Choroid plexus epithelial cell (primary cell): ENCODE measurements around the gene GATA6.

Experiments used
- DNase-seq: peaks from one replicate; pipeline ENCODE4 v3.0.0-alpha.2; 2010; ENCODE audit warnings: low read depth
- H3K4me3 ChIP-seq: 2 replicates; pipeline ENCODE4 v1.5.1; 2011; ENCODE audit warnings: low read depth, mild to moderate bottlenecking, control low read depth, low read length, moderate library complexity
- TF ChIP-seq, protein P1 (sequence below): conservative IDR thresholded peaks from 2 replicates; pipeline ENCODE4 v1.5.1; 2011; ENCODE audit warnings: low read depth, mild to moderate bottlenecking, control low read depth, inconsistent platforms, low read length, moderate library complexity

The GATA6 gene

DNA sequence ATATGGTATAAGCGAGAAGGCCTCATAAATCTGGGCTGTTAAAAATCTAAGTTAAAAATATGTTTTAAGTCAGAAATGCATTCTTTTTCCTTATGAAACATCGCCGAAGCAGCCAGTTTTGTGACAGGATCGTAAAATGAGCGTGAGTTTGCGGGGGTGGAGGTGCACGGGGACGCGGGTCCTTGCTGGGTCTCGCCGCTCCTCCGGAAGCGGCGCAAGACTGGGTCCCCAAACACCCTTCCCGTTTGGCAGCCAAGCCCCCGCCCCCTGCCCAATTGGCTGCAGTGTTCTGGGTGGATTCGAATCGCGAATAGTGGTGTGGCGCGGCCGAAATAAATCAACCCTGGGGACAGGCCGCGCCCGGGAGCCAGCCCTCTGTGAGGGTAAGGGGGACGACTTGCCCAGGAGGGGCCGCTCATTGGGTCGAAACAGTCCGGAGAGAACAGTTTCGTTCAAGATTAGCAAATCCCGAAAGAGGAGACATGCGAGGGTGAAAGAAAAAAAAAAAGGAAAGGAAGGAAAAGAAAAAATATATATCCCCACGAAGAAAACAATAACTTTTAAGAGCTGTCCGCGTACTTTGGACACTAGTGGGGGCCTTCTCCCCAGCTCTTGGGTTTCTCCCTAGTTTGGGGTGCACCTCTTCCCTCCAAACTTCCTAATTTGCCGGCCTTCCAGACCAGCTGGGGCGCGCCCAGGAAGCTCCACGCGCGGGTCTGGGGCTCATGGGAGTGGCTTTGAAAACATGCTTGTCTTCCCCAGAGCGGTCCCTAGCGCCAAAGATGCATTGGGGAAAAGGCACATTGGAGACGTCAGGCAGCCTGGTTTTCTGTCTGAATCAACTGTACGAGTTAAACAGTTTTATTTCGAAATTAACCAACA is 3.1 kb upstream of the GATA6 start:
- H3K4me3 ChIP-seq, result peak overlapping the region; percentile 90
- TF ChIP-seq, protein P1, sequence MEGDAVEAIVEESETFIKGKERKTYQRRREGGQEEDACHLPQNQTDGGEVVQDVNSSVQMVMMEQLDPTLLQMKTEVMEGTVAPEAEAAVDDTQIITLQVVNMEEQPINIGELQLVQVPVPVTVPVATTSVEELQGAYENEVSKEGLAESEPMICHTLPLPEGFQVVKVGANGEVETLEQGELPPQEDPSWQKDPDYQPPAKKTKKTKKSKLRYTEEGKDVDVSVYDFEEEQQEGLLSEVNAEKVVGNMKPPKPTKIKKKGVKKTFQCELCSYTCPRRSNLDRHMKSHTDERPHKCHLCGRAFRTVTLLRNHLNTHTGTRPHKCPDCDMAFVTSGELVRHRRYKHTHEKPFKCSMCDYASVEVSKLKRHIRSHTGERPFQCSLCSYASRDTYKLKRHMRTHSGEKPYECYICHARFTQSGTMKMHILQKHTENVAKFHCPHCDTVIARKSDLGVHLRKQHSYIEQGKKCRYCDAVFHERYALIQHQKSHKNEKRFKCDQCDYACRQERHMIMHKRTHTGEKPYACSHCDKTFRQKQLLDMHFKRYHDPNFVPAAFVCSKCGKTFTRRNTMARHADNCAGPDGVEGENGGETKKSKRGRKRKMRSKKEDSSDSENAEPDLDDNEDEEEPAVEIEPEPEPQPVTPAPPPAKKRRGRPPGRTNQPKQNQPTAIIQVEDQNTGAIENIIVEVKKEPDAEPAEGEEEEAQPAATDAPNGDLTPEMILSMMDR, result peak; percentile 22

DNA sequence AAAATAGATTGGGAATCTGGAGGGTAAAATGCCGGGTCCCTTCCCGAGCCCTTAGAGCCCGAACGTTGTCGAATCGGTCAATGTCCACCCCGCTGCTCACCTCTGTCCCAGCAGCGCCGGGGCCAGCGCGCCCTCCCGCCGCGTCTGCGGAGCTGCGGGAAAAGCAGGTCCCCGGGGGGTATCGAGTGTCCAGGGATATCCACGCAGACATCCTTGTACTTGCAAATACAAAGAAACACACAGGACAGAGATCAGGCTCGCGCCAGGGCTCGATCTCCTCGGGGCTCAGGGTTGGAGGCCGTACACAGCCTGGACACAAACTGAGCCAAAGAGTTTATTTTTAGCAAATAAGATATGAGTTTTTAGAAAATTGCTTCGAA is 2.3 kb upstream of the GATA6 start:
- TF ChIP-seq, protein P1, result no peak
- H3K4me3 ChIP-seq, result peak overlapping the region; percentile 90
- DNase-seq, result no peak

More for the DNA sequence above, 3.1 kb upstream of the GATA6 start:
- no peak for DNase-seq

DNA sequence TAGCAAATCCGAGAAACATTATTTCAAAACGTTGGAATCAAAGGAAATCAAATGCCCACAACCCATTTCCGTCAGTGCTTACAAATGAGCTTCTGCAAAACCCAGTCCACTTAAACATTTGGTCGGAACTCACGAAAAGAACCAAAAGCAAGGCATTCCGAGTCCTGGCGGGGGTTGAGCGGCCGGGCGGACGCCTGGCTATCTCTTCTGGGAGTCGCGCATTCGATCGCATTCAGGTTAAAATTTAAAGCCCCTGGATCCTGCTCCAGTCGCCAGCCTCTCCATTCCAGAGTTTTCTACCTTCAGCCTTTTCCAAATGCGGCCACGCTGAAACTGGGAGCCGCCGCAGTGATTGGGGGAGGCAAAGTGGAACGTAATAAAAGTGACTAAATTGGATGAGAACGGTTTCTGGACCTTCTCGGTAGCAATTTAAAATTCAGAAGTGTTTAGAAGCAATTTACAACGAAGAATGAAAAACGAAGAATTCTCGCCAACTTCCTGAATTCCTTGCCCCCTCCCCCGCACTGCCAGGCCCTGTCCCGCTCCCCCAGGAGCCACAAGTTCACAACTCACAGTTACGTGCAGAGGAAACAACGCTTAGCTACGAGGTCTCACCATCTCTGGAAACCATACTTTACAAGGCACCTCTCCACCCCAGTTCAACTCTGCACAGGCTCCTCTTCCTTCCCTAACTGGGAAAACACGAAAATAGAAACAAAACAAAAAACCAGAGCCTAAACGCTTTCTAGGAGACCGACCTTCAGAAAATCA is 1.7 kb upstream of the GATA6 start:
- TF ChIP-seq, protein P1, result no peak
- DNase-seq, result no peak
- H3K4me3 ChIP-seq, result peak overlapping the region; percentile 90

DNA sequence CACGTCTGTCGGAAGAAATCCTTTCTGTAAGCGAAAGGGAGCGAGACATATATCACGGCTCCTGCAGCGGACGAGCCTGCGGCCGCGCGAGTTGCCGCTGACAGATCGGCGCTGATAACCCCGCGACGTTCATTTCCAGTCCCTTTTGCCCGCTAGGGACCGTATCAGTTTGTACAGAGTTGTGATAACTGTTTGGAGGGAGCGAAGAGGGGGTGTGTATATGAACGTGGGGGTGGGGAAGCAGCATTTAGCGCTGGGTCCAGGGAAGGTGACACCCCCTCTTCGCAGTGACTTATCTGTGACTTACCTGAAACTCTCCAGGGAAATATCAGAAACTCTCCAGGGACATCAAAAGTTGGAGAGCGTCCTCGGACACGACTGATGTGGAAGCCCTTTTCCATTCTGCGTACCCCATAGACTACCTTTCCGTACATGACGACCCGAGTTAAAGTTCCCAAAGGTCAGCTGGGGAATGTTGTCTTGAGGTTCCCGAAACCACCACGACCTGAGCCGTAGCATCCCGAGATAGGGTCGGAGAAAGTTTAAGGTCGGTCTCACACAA is 948 bp upstream of the GATA6 start:
- TF ChIP-seq, protein P1, result peak; percentile 27
- H3K4me3 ChIP-seq, result peak overlapping the region; percentile 90
- DNase-seq, result no peak

DNA sequence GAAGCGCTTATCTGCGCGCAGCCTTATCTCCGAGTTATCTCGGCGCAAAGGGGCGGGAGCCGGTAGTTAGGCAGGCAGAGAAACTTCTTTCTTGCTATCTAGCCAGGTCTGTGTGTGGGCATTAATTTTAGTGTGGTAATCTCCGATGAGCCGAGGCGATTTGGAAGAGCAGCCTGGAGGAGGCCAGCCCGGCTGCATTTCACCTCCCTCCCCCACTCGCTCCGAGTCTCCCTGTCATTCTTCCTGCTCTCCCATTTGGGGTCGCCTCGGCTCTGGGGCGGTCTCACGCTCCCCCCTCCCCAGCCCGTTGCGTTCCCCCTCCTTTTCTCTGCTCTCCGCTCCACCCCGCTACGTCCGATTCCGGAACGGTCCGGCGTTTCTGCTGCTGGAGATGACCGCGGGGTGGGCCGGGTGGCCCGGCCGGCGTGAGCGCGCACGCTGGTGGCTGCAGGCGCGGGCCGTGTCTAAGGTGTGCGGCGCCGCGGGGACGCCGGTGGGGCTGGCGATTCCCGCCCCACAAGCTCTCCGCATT is 566 bp downstream of the GATA6 start:
- TF ChIP-seq, protein P1, result no peak
- peak overlapping the region; percentile 90 for H3K4me3 ChIP-seq
- DNase-seq, result no peak

DNA sequence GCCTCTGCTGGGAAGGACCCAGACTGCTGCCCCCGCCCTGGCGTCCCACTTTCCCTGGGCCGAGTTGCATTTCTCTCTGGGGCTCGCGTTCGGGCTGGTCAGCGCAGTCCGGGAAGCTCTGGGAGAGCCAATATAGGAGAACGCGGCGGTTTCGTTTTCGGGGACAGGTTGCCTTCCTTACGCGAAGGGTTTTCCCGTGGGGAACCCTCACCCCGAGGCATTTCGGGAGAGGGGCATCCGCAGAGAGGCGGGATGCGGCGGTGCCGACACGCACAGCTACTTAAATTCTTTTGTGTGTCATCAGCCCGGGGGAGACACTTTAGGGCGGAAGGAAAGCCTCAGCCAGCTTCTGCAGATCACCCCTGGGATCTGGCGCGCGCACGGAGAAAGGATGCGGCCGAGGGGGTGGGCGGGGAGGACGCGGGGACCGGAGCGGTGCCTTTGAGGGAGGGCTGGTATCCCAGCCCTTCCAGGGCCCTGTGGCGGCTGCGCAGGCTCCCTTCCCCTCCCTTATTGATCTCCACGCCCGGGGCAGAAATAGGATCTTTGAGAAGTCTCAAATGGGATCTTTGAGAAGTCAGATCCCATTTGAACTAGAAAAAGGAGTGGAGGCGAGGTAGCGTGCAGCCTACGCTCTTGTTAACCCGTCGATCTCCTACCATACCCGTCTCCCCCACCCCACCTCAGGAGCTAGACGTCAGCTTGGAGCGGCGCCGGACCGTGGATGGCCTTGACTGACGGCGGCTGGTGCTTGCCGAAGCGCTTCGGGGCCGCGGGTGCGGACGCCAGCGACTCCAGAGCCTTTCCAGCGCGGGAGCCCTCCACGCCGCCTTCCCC is 1.2 kb downstream of the GATA6 start:
- peak; percentile 80 for DNase-seq
- peak overlapping the region; percentile 90 for H3K4me3 ChIP-seq
- TF ChIP-seq, protein P1, result no peak
